NCI-H187 treated with DMSO at 0.1 percent for 48 hours (cell line): ENCODE data around the gene JPH2.
A peak's percentile ranks its signal among the peaks of the same experiment; 100 is the strongest.
"Not testable (repeated sequence)": the region's sequence is repeated elsewhere in the genome, so short reads cannot be mapped to it uniquely, and the experiment has no call there.

ENCODE experiments used
- DNase-seq: peaks from one replicate; lab custom pipeline; 2025; lab: John Stamatoyannopoulos, UW

JPH2 gene

GRCh38 chr20:44211177-44212039, 24.4 kb upstream of the JPH2 start:
- DNase-seq: no peak

GRCh38 chr20:44210406-44211176, 23.6 kb upstream of the JPH2 start, which contains the start of gene OSER1:
TSS of gene OSER1 (minus strand) at chr20:44210771. CDS start at chr20:44206957, 3,814 bp downstream.
- DNase-seq: peak; percentile 85

- no peak for DNase-seq
These were observed 22.9 kb upstream of the JPH2 start for GRCh38 chr20:44209686-44210405.

GRCh38 chr20:44208770-44209169, 21.8 kb upstream of the JPH2 start:
- no peak for DNase-seq

- DNase-seq: no peak
These were observed 21.2 kb upstream of the JPH2 start for GRCh38 chr20:44208165-44208564.

GRCh38 chr20:44207126-44207723, 20.2 kb upstream of the JPH2 start:
- DNase-seq: no peak

- no peak for DNase-seq
These were observed 19.1 kb upstream of the JPH2 start for GRCh38 chr20:44206132-44206531.

- no peak for DNase-seq
These were observed 17.8 kb upstream of the JPH2 start for GRCh38 chr20:44204832-44205215.

GRCh38 chr20:44204156-44204831, 17.3 kb upstream of the JPH2 start:
- no peak for DNase-seq

- DNase-seq: no peak
These were observed 16.2 kb upstream of the JPH2 start for GRCh38 chr20:44203161-44203560.

- DNase-seq: no peak
These were observed 14.0 kb upstream of the JPH2 start for GRCh38 chr20:44200983-44201382.

- DNase-seq: no peak
These were observed 13.4 kb upstream of the JPH2 start for GRCh38 chr20:44200371-44200770.

GRCh38 chr20:44199877-44200276, 12.9 kb upstream of the JPH2 start:
- DNase-seq: no peak

GRCh38 chr20:44198872-44199271, 11.9 kb upstream of the JPH2 start:
- DNase-seq: no peak

- no peak for DNase-seq
These were observed 9.3 kb upstream of the JPH2 start for GRCh38 chr20:44196271-44196670.

GRCh38 chr20:44195605-44196004, 8.6 kb upstream of the JPH2 start:
- DNase-seq: no peak

GRCh38 chr20:44193801-44194200, 6.8 kb upstream of the JPH2 start:
- no peak for DNase-seq

- not testable (repeated sequence) for DNase-seq
These were observed 4.7 kb upstream of the JPH2 start for GRCh38 chr20:44191640-44192039.

GRCh38 chr20:44190197-44190852, 3.3 kb upstream of the JPH2 start:
- DNase-seq: not testable (repeated sequence)

- no peak for DNase-seq
These were observed 1.8 kb upstream of the JPH2 start for GRCh38 chr20:44188752-44189151.
